Transverse colon (tissue), 4 donors: ENCODE measurements around the gene HECW1.

Source experiments
- CTCF ChIP-seq, 5 experiments: fragments of 200-600 bp in 3 of 5; fragments of 450-650 bp in 2 of 5; sonication (generic) in 3 of 5; IDR thresholded peaks; 1 replicate in 2 of 5; 2 replicates in 3 of 5; pipeline ENCODE4 v1.5.1; 2016 to 2017; ENCODE audit warnings: antibody characterized with exemption in 5 of 5, inconsistent platforms in 3 of 5, mild to moderate bottlenecking in 2 of 5, moderate library complexity in 1 of 5
- EP300 ChIP-seq: sonication (generic); formaldehyde crosslinking; IDR thresholded peaks from one replicate; pipeline ENCODE4 v1.6.1; 2017; ENCODE audit warnings: antibody characterized with exemption, low read depth
- POLR2AphosphoS5 ChIP-seq, 3 donors: sonication (generic); formaldehyde crosslinking; IDR thresholded peaks; one replicate each; pipeline ENCODE4 v1.6.1; 2016; ENCODE audit warnings: antibody characterized with exemption in 3 of 3

GRCh38 chr7:43481902-43482678 lies 369.6 kb downstream of the HECW1 start:
- TF ChIP-seq CTCF (IDR thresholded peaks at IDR 0.05) = no peak
- no peak for TF ChIP-seq POLR2AphosphoS5 (IDR thresholded peaks at IDR 0.05)
- TF ChIP-seq EP300 = no peak
